ENCODE measurements around the gene CFHR2.
"Not testable (repeated sequence)": the region's sequence is repeated elsewhere in the genome, so short reads cannot be mapped to it uniquely, and the experiment has no call there.

Gene CFHR2

GRCh38 chr1:196943568-196943967, at the start of gene CFHR2:
Gene CFHR2, plus strand, starts transcription at chr1:196943738. Its CDS starts 143 bp downstream, at chr1:196943881.
- DNase-seq (ENCODE audit: low read depth), result not testable (repeated sequence)

- DNase-seq (ENCODE audit: low read depth), result no peak
Observed at GRCh38 chr1:196896355-196896754, 47.2 kb upstream of the CFHR2 start.

GRCh38 chr1:196897158-196897828, 46.2 kb upstream of the CFHR2 start:
- DNase-seq (ENCODE audit: low read depth), result peak; percentile 14

- no peak for DNase-seq (ENCODE audit: low read depth)
Observed at GRCh38 chr1:196902344-196902743, 41.2 kb upstream of the CFHR2 start.

GRCh38 chr1:196910215-196910614, 33.3 kb upstream of the CFHR2 start:
- no peak for DNase-seq (ENCODE audit: low read depth)

- DNase-seq (ENCODE audit: low read depth), result not testable (repeated sequence)
Observed at GRCh38 chr1:196912283-196912682, 31.3 kb upstream of the CFHR2 start.

GRCh38 chr1:196926839-196927238, 16.7 kb upstream of the CFHR2 start:
- not testable (repeated sequence) for DNase-seq (ENCODE audit: low read depth)

- DNase-seq (ENCODE audit: low read depth), result not testable (repeated sequence)
Observed at GRCh38 chr1:196932853-196933252, 10.7 kb upstream of the CFHR2 start.

- DNase-seq (ENCODE audit: low read depth), result no peak
Observed at GRCh38 chr1:196933531-196934189, 9.9 kb upstream of the CFHR2 start.

GRCh38 chr1:196941474-196941873, 2.1 kb upstream of the CFHR2 start:
- DNase-seq (ENCODE audit: low read depth), result not testable (repeated sequence)

- no peak for DNase-seq (ENCODE audit: low read depth)
Observed at GRCh38 chr1:196951711-196952394, 8.3 kb downstream of the CFHR2 start.

GRCh38 chr1:196954778-196955177, 11.2 kb downstream of the CFHR2 start:
- no peak for DNase-seq (ENCODE audit: low read depth)

- no peak for DNase-seq (ENCODE audit: low read depth)
Observed at GRCh38 chr1:196955926-196956325, 12.4 kb downstream of the CFHR2 start.

- no peak for DNase-seq (ENCODE audit: low read depth)
Observed at GRCh38 chr1:196960854-196961253, 17.3 kb downstream of the CFHR2 start.

GRCh38 chr1:196970182-196970581, 26.6 kb downstream of the CFHR2 start:
- DNase-seq (ENCODE audit: low read depth), result no peak

- DNase-seq (ENCODE audit: low read depth), result no peak
Observed at GRCh38 chr1:196976278-196976677, 32.7 kb downstream of the CFHR2 start.

- DNase-seq (ENCODE audit: low read depth), result no peak
Observed at GRCh38 chr1:196977278-196977677, 33.7 kb downstream of the CFHR2 start, which contains the start of gene CFHR5. Gene CFHR5, plus strand, starts transcription at chr1:196977556. Its CDS starts 109 bp downstream, at chr1:196977665.

- no peak for DNase-seq (ENCODE audit: low read depth)
Observed at GRCh38 chr1:196980859-196981258, 37.3 kb downstream of the CFHR2 start.

GRCh38 chr1:196982247-196982646, 38.7 kb downstream of the CFHR2 start:
- not testable (repeated sequence) for DNase-seq (ENCODE audit: low read depth)

- DNase-seq (ENCODE audit: low read depth), result peak; percentile 15
Observed at GRCh38 chr1:196991919-196992651, 48.5 kb downstream of the CFHR2 start.

GRCh38 chr1:196993916-196994315, 50.4 kb downstream of the CFHR2 start:
- no peak for DNase-seq (ENCODE audit: low read depth)

- peak; percentile 68 for DNase-seq (ENCODE audit: low read depth)
Observed at GRCh38 chr1:196997423-196997822, 53.9 kb downstream of the CFHR2 start.

All from amniotic epithelial cell (primary cell).